K562 (cell line): ENCODE results near the gene COX20.

Experiments
- HMG20A ChIP-seq: fragments of 450-650 bp; formaldehyde crosslinking; conservative IDR thresholded peaks from 2 replicates; pipeline ENCODE4 v1.4.0; 2020; ENCODE audit warnings: mild to moderate bottlenecking, mixed read lengths
- HSF4 ChIP-seq: fragments of 250-450 bp; sonication (Bioruptor Pico); IDR thresholded peaks from 2 replicates; pipeline ENCODE4 v2.1.2; 2022; ENCODE audit warnings: mild to moderate bottlenecking, moderate library complexity, borderline replicate concordance
- TF ChIP-seq, protein P1 (sequence below), 3 experiments: IDR thresholded peaks in 2 of 3; conservative IDR thresholded peaks in 1 of 3; 2 replicates each; pipeline ENCODE4 v1.5.1; 2011 to 2012; ENCODE audit warnings: low read length in 3 of 3, mild to moderate bottlenecking in 3 of 3, control low read depth in 2 of 3, improper control_type of control experiment in 1 of 3, inconsistent platforms in 1 of 3, low read depth in 1 of 3, mixed read lengths in 1 of 3, moderate library complexity in 1 of 3; ENCODE audit not compliant: insufficient read depth in 2 of 3
- TF ChIP-seq, protein P2 (sequence below): fragments of 250-450 bp; sonication (Bioruptor Pico); IDR thresholded peaks from 2 replicates; pipeline ENCODE4 v1.4.0; 2020; ENCODE audit warnings: mild to moderate bottlenecking
- TF ChIP-seq, protein P3 (sequence below): fragments of 250-450 bp; sonication (Bioruptor Pico); IDR thresholded peaks from 2 replicates; pipeline ENCODE4 v1.5.0; 2021; ENCODE audit warnings: mild to moderate bottlenecking, borderline replicate concordance

DNA sequence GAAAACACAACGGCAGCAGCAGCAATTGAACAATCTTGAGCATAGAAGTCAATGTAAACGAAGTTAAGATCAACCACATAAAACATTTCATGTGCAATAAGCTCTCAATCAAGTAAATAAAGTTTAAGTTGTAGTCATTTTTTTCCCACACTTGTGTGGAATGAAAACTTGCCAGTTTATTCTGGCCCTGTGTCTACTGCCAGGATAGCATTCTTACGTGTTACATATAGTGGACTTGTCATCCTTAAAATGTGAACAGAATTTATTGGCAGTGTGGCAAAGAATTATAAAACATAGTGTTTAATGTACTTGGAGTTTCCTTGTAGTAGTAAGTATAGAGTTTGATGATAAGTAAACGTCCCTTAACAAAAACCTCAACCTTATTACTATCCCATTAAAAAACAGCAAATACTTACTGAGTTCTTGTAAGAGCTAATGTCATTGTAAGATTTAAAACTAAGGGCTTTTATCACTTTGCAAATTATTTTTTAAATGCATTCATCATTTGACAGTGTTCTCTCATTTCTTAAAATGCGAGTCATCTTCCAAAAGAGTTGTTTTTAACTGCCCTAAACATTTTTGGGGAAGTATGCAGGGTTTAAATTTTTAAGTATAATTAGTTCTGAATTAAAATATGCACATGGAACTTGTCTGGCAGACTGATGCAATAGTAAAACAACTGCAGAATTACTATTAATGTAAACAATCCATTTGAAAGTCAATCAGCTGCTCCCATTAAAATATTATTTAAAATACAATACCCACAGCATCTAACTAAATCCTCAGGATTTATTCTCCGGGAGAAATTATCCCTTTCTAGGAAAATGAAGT, 7.9 kb downstream of the COX20 start:
- TF ChIP-seq HMG20A (CRISPR knock-in tag) (no peak), HSF4 (no peak)
- TF ChIP-seq, protein P1, sequence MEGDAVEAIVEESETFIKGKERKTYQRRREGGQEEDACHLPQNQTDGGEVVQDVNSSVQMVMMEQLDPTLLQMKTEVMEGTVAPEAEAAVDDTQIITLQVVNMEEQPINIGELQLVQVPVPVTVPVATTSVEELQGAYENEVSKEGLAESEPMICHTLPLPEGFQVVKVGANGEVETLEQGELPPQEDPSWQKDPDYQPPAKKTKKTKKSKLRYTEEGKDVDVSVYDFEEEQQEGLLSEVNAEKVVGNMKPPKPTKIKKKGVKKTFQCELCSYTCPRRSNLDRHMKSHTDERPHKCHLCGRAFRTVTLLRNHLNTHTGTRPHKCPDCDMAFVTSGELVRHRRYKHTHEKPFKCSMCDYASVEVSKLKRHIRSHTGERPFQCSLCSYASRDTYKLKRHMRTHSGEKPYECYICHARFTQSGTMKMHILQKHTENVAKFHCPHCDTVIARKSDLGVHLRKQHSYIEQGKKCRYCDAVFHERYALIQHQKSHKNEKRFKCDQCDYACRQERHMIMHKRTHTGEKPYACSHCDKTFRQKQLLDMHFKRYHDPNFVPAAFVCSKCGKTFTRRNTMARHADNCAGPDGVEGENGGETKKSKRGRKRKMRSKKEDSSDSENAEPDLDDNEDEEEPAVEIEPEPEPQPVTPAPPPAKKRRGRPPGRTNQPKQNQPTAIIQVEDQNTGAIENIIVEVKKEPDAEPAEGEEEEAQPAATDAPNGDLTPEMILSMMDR (IDR thresholded peaks at IDR 0.05 in 2 of 3, conservative IDR thresholded peaks at IDR 0.05 in 1 of 3; ENCODE audit: insufficient read depth in 2 of 3, low read depth in 1 of 3, low read length in 3 of 3): no peak
- TF ChIP-seq, protein P2, sequence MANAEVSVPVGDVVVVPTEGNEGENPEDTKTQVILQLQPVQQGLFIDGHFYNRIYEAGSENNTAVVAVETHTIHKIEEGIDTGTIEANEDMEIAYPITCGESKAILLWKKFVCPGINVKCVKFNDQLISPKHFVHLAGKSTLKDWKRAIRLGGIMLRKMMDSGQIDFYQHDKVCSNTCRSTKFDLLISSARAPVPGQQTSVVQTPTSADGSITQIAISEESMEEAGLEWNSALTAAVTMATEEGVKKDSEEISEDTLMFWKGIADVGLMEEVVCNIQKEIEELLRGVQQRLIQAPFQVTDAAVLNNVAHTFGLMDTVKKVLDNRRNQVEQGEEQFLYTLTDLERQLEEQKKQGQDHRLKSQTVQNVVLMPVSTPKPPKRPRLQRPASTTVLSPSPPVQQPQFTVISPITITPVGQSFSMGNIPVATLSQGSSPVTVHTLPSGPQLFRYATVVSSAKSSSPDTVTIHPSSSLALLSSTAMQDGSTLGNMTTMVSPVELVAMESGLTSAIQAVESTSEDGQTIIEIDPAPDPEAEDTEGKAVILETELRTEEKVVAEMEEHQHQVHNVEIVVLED (CRISPR knock-in tag): no peak
- TF ChIP-seq, protein P3, sequence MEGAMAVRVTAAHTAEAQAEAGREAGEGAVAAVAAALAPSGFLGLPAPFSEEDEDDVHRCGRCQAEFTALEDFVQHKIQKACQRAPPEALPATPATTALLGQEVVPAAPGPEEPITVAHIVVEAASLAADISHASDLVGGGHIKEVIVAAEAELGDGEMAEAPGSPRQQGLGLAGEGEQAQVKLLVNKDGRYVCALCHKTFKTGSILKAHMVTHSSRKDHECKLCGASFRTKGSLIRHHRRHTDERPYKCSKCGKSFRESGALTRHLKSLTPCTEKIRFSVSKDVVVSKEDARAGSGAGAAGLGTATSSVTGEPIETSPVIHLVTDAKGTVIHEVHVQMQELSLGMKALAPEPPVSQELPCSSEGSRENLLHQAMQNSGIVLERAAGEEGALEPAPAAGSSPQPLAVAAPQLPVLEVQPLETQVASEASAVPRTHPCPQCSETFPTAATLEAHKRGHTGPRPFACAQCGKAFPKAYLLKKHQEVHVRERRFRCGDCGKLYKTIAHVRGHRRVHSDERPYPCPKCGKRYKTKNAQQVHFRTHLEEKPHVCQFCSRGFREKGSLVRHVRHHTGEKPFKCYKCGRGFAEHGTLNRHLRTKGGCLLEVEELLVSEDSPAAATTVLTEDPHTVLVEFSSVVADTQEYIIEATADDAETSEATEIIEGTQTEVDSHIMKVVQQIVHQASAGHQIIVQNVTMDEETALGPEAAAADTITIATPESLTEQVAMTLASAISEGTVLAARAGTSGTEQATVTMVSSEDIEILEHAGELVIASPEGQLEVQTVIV (CRISPR knock-in tag): no peak
